H9 (cell line): ENCODE data around the gene MSI2. TPM values are rescaled to one million over a fixed set of nuclear protein-coding genes. Genes with fewer than 3 reads are reported as not detected.

ENCODE experiments used
- DNase-seq: peaks from one replicate; pipeline ENCODE4 v3.0.0-alpha.2; 2017
- H2AFZ ChIP-seq: one replicate; pipeline ENCODE4 v1.6.1; 2013; ENCODE audit warnings: mild to moderate bottlenecking, low read length, control low read depth, moderate library complexity
- H2AK5ac ChIP-seq: 2 replicates; pipeline ENCODE4 v1.6.1; 2013; ENCODE audit warnings: low read length, control low read depth, mixed read lengths; ENCODE audit not compliant: insufficient read length
- H2BK120ac ChIP-seq: one replicate; pipeline ENCODE4 v1.6.1; 2013; ENCODE audit warnings: low read depth, mild to moderate bottlenecking, low read length, control low read depth, inconsistent platforms; ENCODE audit not compliant: poor library complexity, severe bottlenecking
- H2BK12ac ChIP-seq: 2 replicates; pipeline ENCODE4 v1.6.1; 2013; ENCODE audit warnings: low read length, control low read depth, mixed read lengths, low read depth; ENCODE audit not compliant: insufficient read length
- H2BK15ac ChIP-seq: 2 replicates; pipeline ENCODE4 v1.6.1; 2013; ENCODE audit warnings: low read depth, low read length, control low read depth
- H2BK20ac ChIP-seq: one replicate; pipeline ENCODE4 v1.6.1; 2013; ENCODE audit warnings: low read depth, mild to moderate bottlenecking, low read length, control low read depth, inconsistent platforms; ENCODE audit not compliant: poor library complexity, severe bottlenecking
- H2BK5ac ChIP-seq: 2 replicates; pipeline ENCODE4 v1.6.1; 2013; ENCODE audit warnings: low read length, control low read depth, mixed read lengths; ENCODE audit not compliant: insufficient read length
- H3K14ac ChIP-seq: 2 replicates; pipeline ENCODE4 v1.6.1; 2013; ENCODE audit warnings: low read length, control low read depth; ENCODE audit not compliant: insufficient read depth
- H3K18ac ChIP-seq: 2 replicates; pipeline ENCODE4 v1.6.1; 2013; ENCODE audit warnings: low read depth, mild to moderate bottlenecking, mixed read lengths, low read length, control low read depth; ENCODE audit not compliant: insufficient read length
- H3K23ac ChIP-seq: 2 replicates; pipeline ENCODE4 v1.6.1; 2013; ENCODE audit warnings: low read length, control low read depth, mixed read lengths, low read depth; ENCODE audit not compliant: insufficient read length
- H3K23me2 ChIP-seq: 2 replicates; pipeline ENCODE4 v1.6.1; 2013; ENCODE audit warnings: low read depth, mild to moderate bottlenecking, mixed read lengths, low read length, control low read depth; ENCODE audit not compliant: insufficient read length, poor library complexity, severe bottlenecking
- H3K27ac ChIP-seq: 2 replicates; pipeline ENCODE4 v1.5.1; 2013; ENCODE audit warnings: low read length, control low read depth, mixed read lengths, low read depth; ENCODE audit not compliant: insufficient read length
- H3K27me3 ChIP-seq: 2 replicates; pipeline ENCODE4 v1.6.1; 2013; ENCODE audit warnings: low read length, control low read depth, inconsistent platforms; ENCODE audit not compliant: insufficient read depth
- H3K4ac ChIP-seq: 2 replicates; pipeline ENCODE4 v1.6.1; 2013; ENCODE audit warnings: low read depth, mild to moderate bottlenecking, control low read depth, inconsistent platforms, low read length, moderate library complexity
- H3K4me1 ChIP-seq: 2 replicates; pipeline ENCODE4 v1.6.1; 2013; ENCODE audit warnings: low read length, control low read depth, inconsistent platforms; ENCODE audit not compliant: insufficient read depth
- H3K4me2 ChIP-seq: 2 replicates; pipeline ENCODE4 v1.6.1; 2013; ENCODE audit warnings: low read length, control low read depth, mixed read lengths; ENCODE audit not compliant: insufficient read length, insufficient read depth
- H3K56ac ChIP-seq: 2 replicates; pipeline ENCODE4 v1.6.1; 2013; ENCODE audit warnings: low read depth, mild to moderate bottlenecking, mixed read lengths, low read length, control low read depth; ENCODE audit not compliant: insufficient read length
- H3K79me1 ChIP-seq: 2 replicates; pipeline ENCODE4 v1.6.1; 2013; ENCODE audit warnings: low read depth, mild to moderate bottlenecking, moderate library complexity, low read length, control low read depth, inconsistent platforms; ENCODE audit not compliant: insufficient read depth, poor library complexity, severe bottlenecking
- H3K79me2 ChIP-seq: 2 replicates; pipeline ENCODE4 v1.6.1; 2013; ENCODE audit warnings: low read length, control low read depth, inconsistent platforms; ENCODE audit not compliant: insufficient read depth
- H3K9ac ChIP-seq: 2 replicates; pipeline ENCODE4 v1.6.1; 2013; ENCODE audit warnings: low read length, control low read depth, mixed read lengths; ENCODE audit not compliant: insufficient read length; ENCODE audit errors: extremely low read depth
- H3K9me3 ChIP-seq: one replicate; pipeline ENCODE4 v1.6.1; 2013; ENCODE audit warnings: low read depth, low read length, inconsistent platforms; ENCODE audit not compliant: control insufficient read depth
- H3T11ph ChIP-seq: one replicate; pipeline ENCODE4 v1.6.1; 2013; ENCODE audit warnings: mild to moderate bottlenecking, low read length, control low read depth, inconsistent platforms
- H4K20me1 ChIP-seq: one replicate; pipeline ENCODE4 v1.6.1; 2013; ENCODE audit not compliant: control insufficient read depth, insufficient read length, insufficient read depth
- H4K5ac ChIP-seq: 2 replicates; pipeline ENCODE4 v1.6.1; 2013; ENCODE audit warnings: low read depth, mild to moderate bottlenecking, mixed read lengths, low read length, control low read depth; ENCODE audit not compliant: insufficient read length
- H4K8ac ChIP-seq: replicated peaks from 2 replicates; pipeline ENCODE4 v1.6.1; 2013; ENCODE audit warnings: low read length, control low read depth, mixed read lengths, low read depth; ENCODE audit not compliant: insufficient read length
- H4K91ac ChIP-seq: 2 replicates; pipeline ENCODE4 v1.6.1; 2013; ENCODE audit warnings: low read depth, mild to moderate bottlenecking, moderate library complexity, mixed read lengths, low read length, control low read depth; ENCODE audit not compliant: insufficient read length
- H3K27ac Mint-ChIP-seq, 3 experiments: 2 replicates in 2 of 3; 3 replicates in 1 of 3; pipeline ENCODE4 v1.8.0; 2020 to 2021; ENCODE audit warnings: mixed read lengths in 3 of 3, mild to moderate bottlenecking in 1 of 3, moderate library complexity in 1 of 3
- H3K27me3 Mint-ChIP-seq: 2 replicates; pipeline ENCODE4 v1.8.0; 2021; ENCODE audit warnings: low read depth, mild to moderate bottlenecking, moderate library complexity, mixed read lengths
- H3K36me3 Mint-ChIP-seq, 3 experiments: 2 replicates in 2 of 3; 3 replicates in 1 of 3; pipeline ENCODE4 v1.8.0; 2020 to 2021; ENCODE audit warnings: low read depth in 3 of 3, mixed read lengths in 3 of 3; ENCODE audit not compliant: insufficient read depth in 1 of 3
- H3K4me1 Mint-ChIP-seq, 2 experiments: 2 replicates each; pipeline ENCODE4 v1.8.0; 2020; ENCODE audit warnings: mixed read lengths in 2 of 2
- H3K4me3 Mint-ChIP-seq, 2 experiments: 2 replicates in 1 of 2; 3 replicates in 1 of 2; pipeline ENCODE4 v1.8.0; 2020 to 2021; ENCODE audit warnings: mild to moderate bottlenecking in 2 of 2, mixed read lengths in 2 of 2, moderate library complexity in 1 of 2
- H3K9me3 Mint-ChIP-seq, 2 experiments: 2 replicates in 1 of 2; 3 replicates in 1 of 2; pipeline ENCODE4 v1.8.0; 2020; ENCODE audit warnings: mild to moderate bottlenecking in 2 of 2, mixed read lengths in 2 of 2, moderate library complexity in 1 of 2
- WGBS: extraction: QIAGEN DNeasy Blood & Tissue Kit; methylation state at CpG from one replicate; pipeline ENCODE4 v1.1.7; 2013; ENCODE audit warnings: missing lambda C conversion rate, low lambda C conversion rate, mixed read lengths; ENCODE audit not compliant: insufficient read length; ENCODE audit errors: extremely low coverage; 5-methylcytosine and 5-hydroxymethylcytosine counted together
- total RNA-seq: library from RNA; stranded (reverse); gene quantifications from 2 replicates; pipeline ENCODE4 v1.2.1, GENCODE V29; 2021
- TF ChIP-seq, protein P1 (sequence below): fragments of 200-600 bp; sonication (generic); conservative IDR thresholded peaks from 3 replicates; pipeline ENCODE4 v1.8.0; 2021; ENCODE audit warnings: antibody characterized with exemption, mild to moderate bottlenecking

MSI2 gene
- total RNA-seq, 1 experiment from 2014 or later, result 98.5 TPM

DNA sequence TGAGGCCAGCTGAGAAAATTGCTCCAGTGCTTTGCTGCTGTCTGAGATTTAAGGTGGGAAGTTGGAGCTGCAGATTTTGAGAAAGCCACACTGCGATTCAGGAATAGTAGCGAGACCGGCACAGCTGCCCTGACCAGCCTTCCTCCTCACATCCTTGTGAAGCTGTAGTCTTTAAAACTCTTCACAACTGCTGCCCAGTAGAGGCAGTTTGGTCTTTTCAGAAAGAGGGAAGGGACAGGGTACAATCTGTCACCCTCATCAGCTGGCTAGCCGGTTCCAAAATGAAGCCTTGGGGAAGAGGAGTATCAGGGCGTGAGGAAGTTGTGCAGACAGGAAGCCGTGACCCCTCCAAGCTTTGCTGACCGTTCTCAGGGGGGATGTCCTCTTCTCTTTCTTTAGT, 195.3 kb downstream of the MSI2 start:
- no peaks in the 10 kb centered on the region for H3K27me3 Mint-ChIP-seq
- no peak overlapping the region for H3K18ac ChIP-seq
- no peak overlapping the region for H3K27ac Mint-ChIP-seq
- no peaks in the 10 kb centered on the region for H3K23me2 ChIP-seq
- peaks cover 8 to 10% of the 10 kb centered on the region in 2 experiments for H3K4me1 Mint-ChIP-seq
- TF ChIP-seq, protein P1, sequence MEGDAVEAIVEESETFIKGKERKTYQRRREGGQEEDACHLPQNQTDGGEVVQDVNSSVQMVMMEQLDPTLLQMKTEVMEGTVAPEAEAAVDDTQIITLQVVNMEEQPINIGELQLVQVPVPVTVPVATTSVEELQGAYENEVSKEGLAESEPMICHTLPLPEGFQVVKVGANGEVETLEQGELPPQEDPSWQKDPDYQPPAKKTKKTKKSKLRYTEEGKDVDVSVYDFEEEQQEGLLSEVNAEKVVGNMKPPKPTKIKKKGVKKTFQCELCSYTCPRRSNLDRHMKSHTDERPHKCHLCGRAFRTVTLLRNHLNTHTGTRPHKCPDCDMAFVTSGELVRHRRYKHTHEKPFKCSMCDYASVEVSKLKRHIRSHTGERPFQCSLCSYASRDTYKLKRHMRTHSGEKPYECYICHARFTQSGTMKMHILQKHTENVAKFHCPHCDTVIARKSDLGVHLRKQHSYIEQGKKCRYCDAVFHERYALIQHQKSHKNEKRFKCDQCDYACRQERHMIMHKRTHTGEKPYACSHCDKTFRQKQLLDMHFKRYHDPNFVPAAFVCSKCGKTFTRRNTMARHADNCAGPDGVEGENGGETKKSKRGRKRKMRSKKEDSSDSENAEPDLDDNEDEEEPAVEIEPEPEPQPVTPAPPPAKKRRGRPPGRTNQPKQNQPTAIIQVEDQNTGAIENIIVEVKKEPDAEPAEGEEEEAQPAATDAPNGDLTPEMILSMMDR, result no peak
- H2AFZ ChIP-seq, result no peak overlapping the region
- no peaks in the 10 kb centered on the region for H3K79me2 ChIP-seq
- no peak overlapping the region for H3T11ph ChIP-seq
- no peak overlapping the region for H3K14ac ChIP-seq
- no peak overlapping the region for H2BK15ac ChIP-seq
- H3K27ac ChIP-seq, result no peak overlapping the region
- H4K91ac ChIP-seq, result no peak overlapping the region
- H4K5ac ChIP-seq, result no peak overlapping the region
- no peak overlapping the region for H3K23ac ChIP-seq
- H3K56ac ChIP-seq, result no peak overlapping the region
- no peak overlapping the region for H2BK12ac ChIP-seq
- no peaks in the 10 kb centered on the region for H3K79me1 ChIP-seq
- H2AK5ac ChIP-seq, result no peak overlapping the region
- no peak for DNase-seq
- WGBS, result no CpG with 5 or more reads among the region's 7 CpGs
- no peak overlapping the region for H2BK5ac ChIP-seq
- H3K27me3 ChIP-seq, result no peaks in the 10 kb centered on the region
- H3K4me3 Mint-ChIP-seq, result no peak overlapping the region
- no peak overlapping the region for H4K8ac ChIP-seq
- no peaks in the 10 kb centered on the region; the same call in 1 of the 2 replicates for H3K4me1 ChIP-seq
- no peaks in the 10 kb centered on the region for H3K9me3 Mint-ChIP-seq
- no peak overlapping the region for H3K4ac ChIP-seq
- no peak overlapping the region for H2BK120ac ChIP-seq
- H3K9ac ChIP-seq, result no peak overlapping the region
- H4K20me1 ChIP-seq, result no peaks in the 10 kb centered on the region
- H3K36me3 Mint-ChIP-seq, result peaks cover 3 to 9% (median 7%) of the 10 kb centered on the region in 3 experiments; a peak in 6 of 7 replicates
- H3K4me2 ChIP-seq, result no peak overlapping the region
- no peak overlapping the region for H2BK20ac ChIP-seq
- no peaks in the 10 kb centered on the region for H3K9me3 ChIP-seq
